Kidney (tissue), 14 donors: ENCODE results near the gene HHAT. TPM values are rescaled to one million over a fixed set of nuclear protein-coding genes. Genes with fewer than 3 reads are reported as not detected.
A peak's percentile ranks its signal among the peaks of the same experiment; 100 is the strongest.

Experiments used
- DNase-seq, 5 donors: peaks; one replicate each; pipeline ENCODE4 v3.0.0-alpha.2; 2013 to 2020
- FAIRE-seq: peaks from 2 replicates; lab custom pipeline; 2012; peaks lifted over from hg19 to GRCh38; lab: Jason Lieb, UNC
- H3K27ac ChIP-seq, 2 donors: one replicate each; pipeline ENCODE4 v1.7.0; 2013; ENCODE audit warnings: low read depth in 2 of 2, low read length in 2 of 2, inconsistent platforms in 1 of 2
- H3K27me3 ChIP-seq: one replicate; pipeline ENCODE4 v1.7.1; 2013; ENCODE audit warnings: low read length, inconsistent platforms; ENCODE audit not compliant: control insufficient read depth, insufficient read depth
- H3K36me3 ChIP-seq, 3 donors: one replicate each; pipeline versions ENCODE4 v1.7.0 to v1.7.1; 2013; ENCODE audit warnings: low read length in 3 of 3, control low read depth in 1 of 3, inconsistent platforms in 1 of 3; ENCODE audit not compliant: insufficient read depth in 3 of 3, control insufficient read depth in 2 of 3
- H3K4me1 ChIP-seq, 3 donors: one replicate each; pipeline versions ENCODE4 v1.7.0 to v1.7.1; 2013; ENCODE audit warnings: low read length in 3 of 3, inconsistent platforms in 1 of 3, low read depth in 1 of 3; ENCODE audit not compliant: control insufficient read depth in 2 of 3, insufficient read depth in 2 of 3
- H3K4me3 ChIP-seq, 3 donors: one replicate each; pipeline versions ENCODE4 v1.7.0 to v1.8.1; 2013; ENCODE audit warnings: low read length in 3 of 3, control low read depth in 1 of 3, inconsistent platforms in 1 of 3
- H3K9ac ChIP-seq, 3 donors: one replicate each; pipeline versions ENCODE4 v1.7.0 to v1.7.1; 2013; ENCODE audit warnings: low read length in 3 of 3, control low read depth in 1 of 3, inconsistent platforms in 1 of 3
- H3K9me3 ChIP-seq, 3 donors: one replicate each; pipeline versions ENCODE4 v1.7.0 to v1.7.1; 2013; ENCODE audit warnings: low read length in 3 of 3, control low read depth in 1 of 3, inconsistent platforms in 1 of 3; ENCODE audit not compliant: control insufficient read depth in 2 of 3, insufficient read depth in 1 of 3
- CTCF ChIP-seq: IDR thresholded peaks from 3 replicates; pipeline ENCODE4 v1.5.1; 2012; ENCODE audit warnings: mild to moderate bottlenecking, moderate library complexity, borderline replicate concordance; ENCODE audit not compliant: insufficient read depth; ENCODE audit errors: extremely low read depth
- intact Hi-C: fragments of 100-400 bp; cut with DNase I; formaldehyde crosslinking; loops from one replicate; pipeline ENCODE4 v1.11.1; 2022
- polyA plus RNA-seq: library from polyadenylated mRNA; stranded (reverse); fragments of 350-450 nt; fragmentation: Illumina TruSeq; extraction: RNeasy Lipid Tissue Mini Kit (QIAGEN cat#74804); gene quantifications from one replicate; pipeline ENCODE4 v1.2.3, GENCODE V29; 2014; ENCODE audit warnings: low read depth, low replicate concordance; ENCODE audit not compliant: insufficient read depth
- total RNA-seq: library from RNA; stranded (reverse); fragmentation: NEBNext Ultra II Directional; extraction: Animal tissue kit (Norgen Biotek cat#: 25700); gene quantifications from one replicate; pipeline ENCODE4 v1.2.1, GENCODE V29; 2021
- donor health status: control.
- donor health status: control.
- donor health status: control.
- donor health status: control.
- donor health status: control.
- donor health status: DM: yes; HTN: yes; CAD: no.
- donor health status: Normal renal cell carcinoma (clear cell type).

Gene HHAT
- total and polyA plus RNA-seq, 2 donors from 2014 or later: 5.5 to 9.7 TPM

GRCh38 chr1:210482945-210483617 lies 154.4 kb downstream of the HHAT start:
- H3K4me1 ChIP-seq: no peaks in the 10 kb centered on the region
- no peaks in the 10 kb centered on the region for H3K9me3 ChIP-seq
- DNase-seq (no peak), FAIRE-seq (no peak)
- no peaks in the 10 kb centered on the region for H3K36me3 ChIP-seq
- no peaks in the 10 kb centered on the region for H3K27me3 ChIP-seq
- no peak overlapping the region for H3K4me3 ChIP-seq
- no peak overlapping the region for H3K9ac ChIP-seq
- TF ChIP-seq CTCF: no peak
- intact Hi-C loops: no loop called here
- H3K27ac ChIP-seq: no peak overlapping the region

- Histone ChIP-seq H3K4me1 (no peaks in the 10 kb centered on the region), H3K27ac (no peak overlapping the region), H3K36me3 (no peaks in the 10 kb centered on the region), H3K9me3 (no peaks in the 10 kb centered on the region), H3K27me3 (no peaks in the 10 kb centered on the region), H3K9ac (no peak overlapping the region), H3K4me3 (no peak overlapping the region)
- DNase-seq (no peak), FAIRE-seq (no peak)
- TF ChIP-seq CTCF: no peak
- intact Hi-C loops: no loop called here
These were observed 155.1 kb downstream of the HHAT start for GRCh38 chr1:210483821-210484220.

- no peaks in the 10 kb centered on the region for H3K36me3 ChIP-seq
- DNase-seq (no peak), FAIRE-seq (no peak)
- TF ChIP-seq CTCF: no peak
- no peak overlapping the region for H3K4me3 ChIP-seq
- H3K4me1 ChIP-seq: no peaks in the 10 kb centered on the region
- no peaks in the 10 kb centered on the region for H3K9me3 ChIP-seq
- no peak overlapping the region for H3K27ac ChIP-seq
- H3K9ac ChIP-seq: no peak overlapping the region
- intact Hi-C loops: no loop called here
- no peaks in the 10 kb centered on the region for H3K27me3 ChIP-seq
These were observed 158.3 kb downstream of the HHAT start for GRCh38 chr1:210487021-210487420.

- H3K9me3 ChIP-seq: no peaks in the 10 kb centered on the region
- no peak overlapping the region for H3K9ac ChIP-seq
- no peaks in the 10 kb centered on the region for H3K4me1 ChIP-seq
- peak in 1 of 5 donors; percentile 35 for DNase-seq
- no peaks in the 10 kb centered on the region for H3K36me3 ChIP-seq
- no peak for TF ChIP-seq CTCF
- FAIRE-seq: no peak
- H3K4me3 ChIP-seq: no peak overlapping the region
- no peaks in the 10 kb centered on the region for H3K27me3 ChIP-seq
- intact Hi-C loops: no loop called here
- no peak overlapping the region for H3K27ac ChIP-seq
These were observed 160.8 kb downstream of the HHAT start for GRCh38 chr1:210489491-210489890.
